Astrocyte of the spinal cord (primary cell): ENCODE results near the gene PSKH1.

ENCODE experiments used
- DNase-seq: peaks from one replicate; pipeline ENCODE4 v3.0.0; 2011; ENCODE audit warnings: low read depth, low spot score
- H3K4me3 ChIP-seq: 2 replicates; pipeline ENCODE4 v1.5.1; 2011; ENCODE audit warnings: low read depth, mild to moderate bottlenecking, low read length, moderate library complexity
- in situ Hi-C: cut with HindIII; loops from 2 replicates; pipeline ENCODE4 v1.10.0; 2017; ENCODE audit warnings: low sequenced_read_pairs
- TF ChIP-seq, protein P1 (sequence below): IDR thresholded peaks from 2 replicates; pipeline ENCODE4 v1.5.1; 2012; ENCODE audit warnings: low read depth, mild to moderate bottlenecking, low read length, inconsistent platforms

The PSKH1 gene

GRCh38 chr16:67976205-67976604 lies 83.2 kb downstream of the PSKH1 start:
- in situ Hi-C loops: no loop called here
- no peak overlapping the region for H3K4me3 ChIP-seq
- TF ChIP-seq, protein P1, sequence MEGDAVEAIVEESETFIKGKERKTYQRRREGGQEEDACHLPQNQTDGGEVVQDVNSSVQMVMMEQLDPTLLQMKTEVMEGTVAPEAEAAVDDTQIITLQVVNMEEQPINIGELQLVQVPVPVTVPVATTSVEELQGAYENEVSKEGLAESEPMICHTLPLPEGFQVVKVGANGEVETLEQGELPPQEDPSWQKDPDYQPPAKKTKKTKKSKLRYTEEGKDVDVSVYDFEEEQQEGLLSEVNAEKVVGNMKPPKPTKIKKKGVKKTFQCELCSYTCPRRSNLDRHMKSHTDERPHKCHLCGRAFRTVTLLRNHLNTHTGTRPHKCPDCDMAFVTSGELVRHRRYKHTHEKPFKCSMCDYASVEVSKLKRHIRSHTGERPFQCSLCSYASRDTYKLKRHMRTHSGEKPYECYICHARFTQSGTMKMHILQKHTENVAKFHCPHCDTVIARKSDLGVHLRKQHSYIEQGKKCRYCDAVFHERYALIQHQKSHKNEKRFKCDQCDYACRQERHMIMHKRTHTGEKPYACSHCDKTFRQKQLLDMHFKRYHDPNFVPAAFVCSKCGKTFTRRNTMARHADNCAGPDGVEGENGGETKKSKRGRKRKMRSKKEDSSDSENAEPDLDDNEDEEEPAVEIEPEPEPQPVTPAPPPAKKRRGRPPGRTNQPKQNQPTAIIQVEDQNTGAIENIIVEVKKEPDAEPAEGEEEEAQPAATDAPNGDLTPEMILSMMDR: no peak
- no peak for DNase-seq

GRCh38 chr16:67977005-67977404 lies 84.0 kb downstream of the PSKH1 start:
- TF ChIP-seq, protein P1: no peak
- in situ Hi-C loops: no loop called here
- H3K4me3 ChIP-seq: no peak overlapping the region
- no peak for DNase-seq

DNA sequence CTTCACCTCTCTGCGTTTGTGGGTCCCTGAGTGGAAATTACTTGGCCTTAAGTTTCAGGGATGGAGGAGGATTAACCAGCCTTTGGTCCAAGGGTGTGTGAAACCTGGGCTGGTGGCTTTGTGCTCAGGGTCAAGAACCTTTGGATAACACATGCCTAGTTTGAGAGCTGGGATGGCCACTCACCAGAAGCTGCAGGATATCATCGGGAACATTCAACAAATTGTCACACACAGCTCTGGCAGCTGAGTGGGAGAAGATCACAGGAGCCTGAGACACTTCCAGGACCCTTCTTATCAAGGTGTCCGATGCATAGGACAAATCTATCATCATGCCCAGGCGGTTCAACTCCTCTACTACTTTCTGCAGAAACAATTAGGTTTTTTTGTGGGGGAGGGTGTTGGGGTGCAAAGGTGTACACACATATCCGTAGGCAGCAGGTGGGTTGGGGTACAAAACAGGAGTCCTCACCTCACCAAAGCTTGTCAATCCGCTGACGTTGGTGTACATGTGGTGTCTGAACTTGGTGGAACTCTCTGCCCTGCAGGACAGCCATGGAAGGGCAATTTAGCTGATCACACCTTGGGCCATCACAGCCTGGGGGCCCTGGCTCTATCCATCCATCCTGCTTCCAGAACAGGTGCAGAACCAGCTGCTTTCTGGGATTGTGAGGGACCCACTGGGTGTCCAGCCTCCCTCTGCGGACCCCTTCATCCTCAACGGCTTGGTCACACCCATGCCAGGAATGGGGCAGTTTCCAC lies 84.6 kb downstream of the PSKH1 start:
- DNase-seq: no peak
- TF ChIP-seq, protein P1: no peak
- no peak overlapping the region for H3K4me3 ChIP-seq
- in situ Hi-C loops: no loop called here
